ENCODE measurements around the gene FIGN. TPM values are rescaled to one million over a fixed set of nuclear protein-coding genes. Genes with fewer than 3 reads are reported as not detected.

The FIGN gene
- total RNA-seq, 1 experiment from 2014 or later: 1.7 TPM

DNA sequence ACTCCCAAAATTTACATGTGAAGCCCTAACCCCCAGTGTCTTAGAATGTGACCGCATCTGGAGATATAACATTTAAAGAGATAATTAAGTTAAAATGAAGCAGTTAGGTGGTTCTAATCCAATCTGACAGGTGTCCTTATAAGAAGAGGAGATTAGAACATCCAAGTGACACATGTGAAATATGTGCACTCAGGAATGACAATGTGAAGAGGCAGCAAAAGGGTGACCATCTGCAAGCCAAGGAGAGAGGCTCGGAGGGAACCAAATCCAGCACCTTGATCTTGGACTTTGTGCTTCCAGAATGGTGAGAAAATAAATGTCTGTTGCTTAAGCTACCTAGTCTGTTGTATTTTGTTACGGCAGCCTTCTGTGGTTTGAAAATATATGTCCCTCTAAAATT is 165.4 kb downstream of the FIGN start:
- no peak for DNase-seq (ENCODE audit: low read depth)

DNA sequence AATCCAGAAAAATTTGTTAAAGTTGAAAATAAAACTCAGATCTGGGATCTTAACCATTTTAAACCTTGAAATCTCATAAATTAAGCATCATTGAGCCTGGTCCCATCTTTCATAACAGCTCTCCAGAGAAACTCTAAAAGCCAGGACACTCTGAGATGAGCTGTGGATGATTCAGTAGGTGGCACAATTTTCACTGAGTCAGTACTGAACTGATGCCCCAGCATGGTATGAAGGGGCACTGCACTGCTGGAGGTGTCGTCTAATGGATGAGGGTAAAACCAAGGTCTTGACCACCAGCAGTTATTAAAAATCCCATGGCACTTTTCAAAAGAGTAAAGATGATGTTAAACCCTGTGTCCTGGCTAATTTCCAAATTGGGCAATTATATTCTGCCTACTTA is 170.6 kb downstream of the FIGN start:
- peak; percentile 14 for DNase-seq (ENCODE audit: low read depth)

GRCh38 chr2:163564236-163564635 is 171.6 kb downstream of the FIGN start:
- no peak for DNase-seq (ENCODE audit: low read depth)

DNA sequence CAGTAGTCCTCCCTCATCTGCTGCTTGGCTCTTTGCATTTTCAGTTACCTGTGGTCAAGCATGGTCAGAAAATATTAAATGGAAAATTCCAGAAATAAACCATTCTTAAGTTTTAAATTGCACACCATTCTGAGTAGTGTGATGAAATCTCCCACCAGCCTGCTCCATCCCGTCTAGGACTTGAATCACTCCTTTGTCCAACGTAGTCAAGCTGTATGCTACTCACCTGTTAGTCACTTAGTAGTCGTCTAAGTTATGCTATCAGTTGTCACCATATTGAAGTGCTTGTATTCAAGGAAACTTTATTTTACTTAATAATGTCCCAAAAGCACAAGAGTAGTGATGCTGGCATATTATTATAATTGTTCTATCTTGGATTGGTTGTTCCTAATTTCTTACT is 172.5 kb downstream of the FIGN start:
- peak; percentile 49 for DNase-seq (ENCODE audit: low read depth)

DNA sequence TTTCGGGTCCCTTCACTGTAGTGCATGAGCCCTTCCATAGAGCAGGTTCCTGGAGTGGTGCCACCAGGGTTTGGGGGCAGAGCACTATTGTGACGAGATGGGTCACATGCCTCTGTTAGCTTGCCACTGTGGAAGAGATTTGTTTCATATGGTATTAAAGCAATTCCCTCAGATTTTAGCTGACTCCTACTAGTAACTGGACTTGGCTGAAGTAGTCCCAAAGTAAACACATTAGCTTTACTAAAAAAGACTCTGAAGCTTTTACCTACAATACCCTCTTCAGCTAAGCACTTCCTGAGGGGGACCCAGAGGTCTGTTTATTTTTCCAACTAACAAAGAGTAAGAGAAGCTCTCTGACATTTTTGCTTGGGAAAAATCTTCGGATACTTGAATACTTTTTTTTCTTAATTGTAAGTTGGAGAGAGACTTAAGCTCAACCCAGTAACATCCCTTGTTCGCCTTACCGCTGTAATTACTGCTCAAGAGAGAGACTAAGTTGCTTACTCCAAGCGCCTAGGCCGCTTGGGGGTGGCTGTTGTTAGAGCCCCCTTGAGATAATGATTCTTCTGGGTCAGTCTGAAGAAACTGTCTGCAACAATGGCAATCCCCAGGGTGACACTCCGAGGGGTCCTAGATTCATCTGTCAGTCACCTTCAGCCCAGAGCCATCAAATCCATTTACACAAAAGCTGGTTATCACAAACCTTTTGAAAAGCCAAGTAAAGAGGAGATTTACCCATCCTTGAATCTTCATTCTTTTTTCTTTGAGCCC is 177.4 kb downstream of the FIGN start:
- no peak for DNase-seq (ENCODE audit: low read depth)

- DNase-seq (ENCODE audit: low read depth): no peak
Observed at GRCh38 chr2:163556511-163556910, 179.3 kb downstream of the FIGN start.

GRCh38 chr2:163554864-163555263 is 180.9 kb downstream of the FIGN start:
- DNase-seq (ENCODE audit: low read depth): no peak

DNA sequence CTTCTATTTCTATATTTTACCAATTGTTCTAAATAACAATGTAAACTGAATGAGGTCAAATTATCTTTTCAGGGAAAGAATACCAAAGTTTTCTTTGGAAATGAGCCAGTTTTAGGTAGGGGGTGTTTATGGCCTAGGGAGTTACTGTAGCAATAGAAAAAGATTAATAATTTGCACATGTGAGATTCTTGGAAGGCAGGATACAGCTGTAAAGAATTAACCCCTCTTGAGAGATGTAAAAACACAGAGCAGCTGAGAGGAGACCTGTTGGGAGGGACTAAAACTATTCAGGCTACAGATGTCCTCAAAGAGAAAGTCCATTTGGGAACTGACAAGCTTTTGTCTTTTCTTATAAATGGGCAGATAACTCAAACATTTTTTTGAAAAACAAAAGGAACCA is 182.2 kb downstream of the FIGN start:
- no peak for DNase-seq (ENCODE audit: low read depth)

DNA sequence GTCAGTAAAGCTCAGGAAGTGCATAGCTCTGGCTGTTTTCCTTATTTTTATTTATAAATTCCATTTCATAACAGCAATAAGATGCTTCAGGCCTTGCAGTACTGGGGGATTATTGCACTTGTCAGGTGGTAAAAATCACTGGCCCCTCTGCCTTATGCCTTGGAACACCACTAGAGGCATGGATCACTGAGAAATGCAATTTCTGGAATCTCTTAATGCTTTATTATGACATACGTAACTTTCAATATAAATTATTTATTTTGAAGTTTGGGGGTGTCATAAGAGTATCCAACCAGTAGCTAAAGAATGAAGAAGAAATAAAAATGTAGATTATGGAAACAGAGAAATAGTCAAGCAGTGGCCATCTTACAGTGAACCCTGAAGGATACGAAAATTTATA is 183.1 kb downstream of the FIGN start:
- no peak for DNase-seq (ENCODE audit: low read depth)

DNA sequence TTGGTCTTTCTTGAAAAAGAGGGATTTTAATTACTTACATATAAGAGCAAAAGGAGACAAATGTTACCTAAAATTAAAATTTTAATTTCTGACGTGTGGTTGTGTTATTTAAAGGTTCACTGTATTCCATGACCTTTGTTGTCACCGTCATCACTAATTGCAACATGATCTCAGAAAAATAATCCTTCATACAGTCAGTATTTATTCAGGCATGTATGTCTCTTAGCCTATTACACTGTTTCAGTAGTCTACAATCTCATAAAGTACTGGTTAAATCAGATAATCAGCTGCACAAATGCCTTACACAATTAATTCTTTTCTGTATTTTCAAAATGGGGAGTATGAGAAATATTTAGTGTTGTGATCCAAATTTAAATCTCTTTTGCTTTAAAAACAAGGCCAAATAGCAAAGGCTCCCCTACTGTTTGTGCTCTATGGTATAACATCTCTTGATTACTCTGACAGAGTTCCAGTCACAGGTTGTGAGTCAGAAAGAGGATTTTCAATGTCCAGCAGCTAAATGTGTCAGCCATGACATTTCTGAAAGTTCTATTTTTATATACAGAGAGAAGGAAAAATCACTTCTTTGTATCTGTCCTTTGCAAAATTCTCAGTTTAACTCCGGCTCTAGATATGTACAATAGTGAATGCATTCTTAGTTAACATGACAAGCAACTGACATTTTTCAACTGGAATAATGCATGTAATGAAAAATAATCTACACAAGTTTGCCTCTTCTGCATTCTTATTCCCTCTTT is 184.0 kb downstream of the FIGN start:
- peak; percentile 32 for DNase-seq (ENCODE audit: low read depth)

DNA sequence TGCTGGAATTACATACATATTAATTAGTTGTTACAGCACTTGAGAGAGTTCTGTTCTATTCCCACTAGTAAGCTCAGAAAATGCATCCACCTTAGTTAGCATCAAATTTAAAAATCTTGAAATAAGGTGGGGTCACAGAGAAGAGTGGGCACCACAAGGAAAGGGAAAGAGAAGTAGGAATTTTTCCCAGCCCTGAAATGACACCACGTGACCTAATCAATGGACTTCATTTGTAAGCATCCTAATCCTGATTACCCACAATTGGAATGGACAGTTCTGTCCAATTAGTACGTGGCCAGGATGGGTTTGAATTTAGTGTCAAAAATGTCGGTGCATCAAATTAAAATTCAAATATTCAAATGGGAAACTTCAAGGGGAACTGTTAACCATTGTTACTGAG is 186.8 kb downstream of the FIGN start:
- DNase-seq (ENCODE audit: low read depth): no peak
